ENCODE results near the gene CHCHD3.

- no peak for TF ChIP-seq CTCF (conservative IDR thresholded peaks at IDR 0.05; ENCODE audit: low read depth, low read length)
- TF ChIP-seq CEBPB (IDR thresholded peaks at IDR 0.05; ENCODE audit: low read depth, low read length), result no peak
- no peak for TF ChIP-seq MAZ (IDR thresholded peaks at IDR 0.05; ENCODE audit: borderline replicate concordance, low read depth, low read length)
- TF ChIP-seq RAD21 (IDR thresholded peaks at IDR 0.05; ENCODE audit: low read length), result no peak
- TF ChIP-seq POLR2A (IDR thresholded peaks at IDR 0.05; ENCODE audit: low read depth, low read length), result no peak
- no peak for TF ChIP-seq BHLHE40 (IDR thresholded peaks at IDR 0.05; ENCODE audit: low read depth, low read length)
- TF ChIP-seq MAFK (IDR thresholded peaks at IDR 0.05; ENCODE audit: low read depth, low read length), result no peak
- no peak for TF ChIP-seq CHD1 (IDR thresholded peaks at IDR 0.05; ENCODE audit: low read depth, low read length)
- no peak for TF ChIP-seq RFX5 (IDR thresholded peaks at IDR 0.05; ENCODE audit: low read depth, low read length)
- no peak for TF ChIP-seq FOS (IDR thresholded peaks at IDR 0.05; ENCODE audit: low read depth, low read length)
- no peak for TF ChIP-seq ELK1 (IDR thresholded peaks at IDR 0.05; ENCODE audit: borderline replicate concordance, low read depth, low read length)
- TF ChIP-seq SMC3 (IDR thresholded peaks at IDR 0.05; ENCODE audit: low read depth, low read length), result no peak
These were observed 166.2 kb downstream of the CHCHD3 start for GRCh38 chr7:132915647-132916046.
